HG03060 (cell line): ENCODE data around the gene MAPK11.
A peak's percentile ranks its signal among the peaks of the same experiment; 100 is the strongest.

ENCODE experiments used
- ATAC-seq: cut with Tn5 transposase; IDR thresholded peaks from one replicate; pipeline ENCODE4 v1.9.1; 2021; ENCODE audit warnings: low read depth, moderate number of reproducible peaks; ENCODE audit not compliant: unreplicated experiment

MAPK11 gene

GRCh38 chr22:50269970-50270665 lies at the start of gene MAPK11:
Gene MAPK11, minus strand, starts transcription at chr22:50270380. Its CDS starts 88 bp downstream, at chr22:50270292.
- ATAC-seq: no peak

GRCh38 chr22:50319503-50319951 lies 49.3 kb upstream of the MAPK11 start:
- no peak for ATAC-seq

GRCh38 chr22:50318698-50319411 lies 48.7 kb upstream of the MAPK11 start:
- no peak for ATAC-seq

- ATAC-seq: no peak
Measured at GRCh38 chr22:50318356-50318697, 48.1 kb upstream of the MAPK11 start.

- no peak for ATAC-seq
Measured at GRCh38 chr22:50317674-50318073, 47.5 kb upstream of the MAPK11 start.

- ATAC-seq: no peak
Measured at GRCh38 chr22:50317178-50317577, 47.0 kb upstream of the MAPK11 start.

- no peak for ATAC-seq
Measured at GRCh38 chr22:50316114-50317065, 46.2 kb upstream of the MAPK11 start.

GRCh38 chr22:50315289-50316113 lies 45.3 kb upstream of the MAPK11 start:
- no peak for ATAC-seq

- peak; percentile 41 for ATAC-seq
Measured at GRCh38 chr22:50314455-50315288, 44.5 kb upstream of the MAPK11 start.

GRCh38 chr22:50314081-50314454 lies 43.9 kb upstream of the MAPK11 start:
- ATAC-seq: no peak

- ATAC-seq: no peak
Measured at GRCh38 chr22:50313600-50313999, 43.4 kb upstream of the MAPK11 start.

- ATAC-seq: no peak
Measured at GRCh38 chr22:50313021-50313420, 42.8 kb upstream of the MAPK11 start.

GRCh38 chr22:50312371-50312770 lies 42.2 kb upstream of the MAPK11 start:
- no peak for ATAC-seq

- ATAC-seq: no peak
Measured at GRCh38 chr22:50311606-50312351, 41.6 kb upstream of the MAPK11 start.

GRCh38 chr22:50310949-50311444 lies 40.8 kb upstream of the MAPK11 start:
- ATAC-seq: no peak

- no peak for ATAC-seq
Measured at GRCh38 chr22:50310031-50310722, 40.0 kb upstream of the MAPK11 start.

- no peak for ATAC-seq
Measured at GRCh38 chr22:50309601-50309991, 39.4 kb upstream of the MAPK11 start.
